ENCODE measurements around the gene ZGPAT. TPM values are rescaled to one million over a fixed set of nuclear protein-coding genes. Genes with fewer than 3 reads are reported as not detected.

Gene ZGPAT
- total and polyA plus RNA-seq, 2 donors (not counting 1 experiment from before 2014, with no cell fraction given): 46.1 to 62.1 TPM

DNA sequence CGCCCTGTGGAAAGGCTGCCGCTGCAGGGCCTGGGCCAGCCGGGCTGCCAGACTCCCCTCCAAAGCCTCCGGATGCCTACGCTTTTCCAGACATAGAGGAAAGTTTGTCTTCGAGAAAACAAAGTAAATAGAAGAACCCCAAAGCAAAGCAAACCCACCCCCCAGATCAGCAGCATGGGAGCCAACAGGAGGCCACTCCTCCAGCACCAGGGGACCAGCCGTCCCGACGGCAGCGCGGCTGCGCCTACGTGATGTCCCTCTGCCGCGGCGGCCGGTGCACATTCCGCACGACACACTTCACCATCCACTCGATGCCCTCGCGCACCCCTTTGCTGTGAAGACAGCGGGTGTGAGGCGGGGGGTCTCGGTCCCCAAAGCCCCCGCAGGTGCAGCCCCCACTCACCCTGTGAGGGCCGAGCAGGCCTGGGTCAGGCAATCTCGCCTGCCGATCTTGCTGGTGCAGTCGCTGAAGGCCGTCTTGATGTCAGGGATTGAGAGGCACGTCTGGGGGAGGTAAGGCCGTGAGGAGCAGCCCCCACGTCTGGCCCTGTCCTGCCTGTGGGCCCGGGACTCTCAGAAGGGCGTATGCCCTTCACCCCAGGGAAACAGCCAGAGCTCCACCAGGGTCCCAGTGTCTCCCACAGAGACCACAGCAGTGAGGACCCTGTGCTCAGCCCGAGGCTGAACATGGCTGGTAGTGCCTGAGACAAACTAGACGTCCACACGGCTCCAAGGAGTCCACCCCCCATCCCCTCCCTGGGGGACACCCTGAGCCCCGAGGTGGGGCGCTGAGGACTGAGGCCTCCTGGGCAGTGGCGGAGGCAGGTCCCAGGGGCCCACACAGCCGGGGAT lies 7.4 kb upstream of the ZGPAT start:
- H3K4me1 Mint-ChIP-seq: peaks cover 16% of the 10 kb centered on the region
- H3K9me3 ChIP-seq (ENCODE audit: control extremely low read depth in 1 of 3, control insufficient read depth in 2 of 3, insufficient read depth in 1 of 3, low read length in 2 of 3): no peaks in the 10 kb centered on the region
- no peaks in the 10 kb centered on the region for H3K27me3 Mint-ChIP-seq
- ATAC-seq (ENCODE audit: low read depth) (no peak), DNase-seq (peak; percentile 10)
- 98% methylated on average over 36 of the region's 43 CpGs for WGBS (ENCODE audit: insufficient coverage)
- peaks cover 99% of the 10 kb centered on the region for H4K20me1 ChIP-seq (ENCODE audit: control insufficient read depth, insufficient read depth, low read length, poor library complexity, severe bottlenecking)
- H3K4me2 ChIP-seq (replicated peaks; ENCODE audit: low read depth, low read length, poor library complexity, severe bottlenecking): no peak overlapping the region
- intact Hi-C loops (cut with micrococcal nuclease): no loop called here
- no peak overlapping the region for H3K27ac Mint-ChIP-seq
- no peak overlapping the region for H3K4me3 Mint-ChIP-seq
- H3K36me3 ChIP-seq (replicated peaks in 1 of 2; ENCODE audit: control extremely low read depth in 1 of 2, control insufficient read depth in 1 of 2, extremely low read depth in 1 of 2, insufficient read depth in 2 of 2, low read length in 1 of 2): peaks cover 0 to 16% of the 10 kb centered on the region in 2 experiments
- CTCF ChIA-PET: no interaction called here
- H3K4me3 ChIP-seq (ENCODE audit: control extremely low read depth in 1 of 5, extremely low read depth in 1 of 5, insufficient read depth in 1 of 5, low read depth in 2 of 5, low read length in 4 of 5): no peak overlapping the region
- peaks cover 0 to 3% (median 0%) of the 10 kb centered on the region in 4 experiments for H3K27me3 ChIP-seq (replicated peaks in 1 of 4; ENCODE audit: control extremely low read depth in 1 of 4, control insufficient read depth in 3 of 4, insufficient read depth in 4 of 4, low read length in 3 of 4)
- no peak overlapping the region for H3K9ac ChIP-seq (ENCODE audit: low read length)
- H3K9me3 Mint-ChIP-seq (ENCODE audit: insufficient read depth): no peaks in the 10 kb centered on the region
- H3K4me1 ChIP-seq (ENCODE audit: control insufficient read depth in 2 of 2, insufficient read depth in 2 of 2, low read length in 2 of 2): peaks cover 18% of the 10 kb centered on the region in 2 donors
- POLR2A ChIA-PET: no interaction called here
- TF ChIP-seq, protein P1, sequence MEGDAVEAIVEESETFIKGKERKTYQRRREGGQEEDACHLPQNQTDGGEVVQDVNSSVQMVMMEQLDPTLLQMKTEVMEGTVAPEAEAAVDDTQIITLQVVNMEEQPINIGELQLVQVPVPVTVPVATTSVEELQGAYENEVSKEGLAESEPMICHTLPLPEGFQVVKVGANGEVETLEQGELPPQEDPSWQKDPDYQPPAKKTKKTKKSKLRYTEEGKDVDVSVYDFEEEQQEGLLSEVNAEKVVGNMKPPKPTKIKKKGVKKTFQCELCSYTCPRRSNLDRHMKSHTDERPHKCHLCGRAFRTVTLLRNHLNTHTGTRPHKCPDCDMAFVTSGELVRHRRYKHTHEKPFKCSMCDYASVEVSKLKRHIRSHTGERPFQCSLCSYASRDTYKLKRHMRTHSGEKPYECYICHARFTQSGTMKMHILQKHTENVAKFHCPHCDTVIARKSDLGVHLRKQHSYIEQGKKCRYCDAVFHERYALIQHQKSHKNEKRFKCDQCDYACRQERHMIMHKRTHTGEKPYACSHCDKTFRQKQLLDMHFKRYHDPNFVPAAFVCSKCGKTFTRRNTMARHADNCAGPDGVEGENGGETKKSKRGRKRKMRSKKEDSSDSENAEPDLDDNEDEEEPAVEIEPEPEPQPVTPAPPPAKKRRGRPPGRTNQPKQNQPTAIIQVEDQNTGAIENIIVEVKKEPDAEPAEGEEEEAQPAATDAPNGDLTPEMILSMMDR (IDR thresholded peaks at IDR 0.05): no peak
- TF ChIP-seq EZH2 (IDR thresholded peaks at IDR 0.05; ENCODE audit: borderline replicate concordance, insufficient read depth, low read depth, low read length, poor library complexity, severe bottlenecking): no peak
- H3K79me2 ChIP-seq (ENCODE audit: control insufficient read depth, insufficient read depth, low read length): peaks cover 80% of the 10 kb centered on the region
- no peak overlapping the region for H2AFZ ChIP-seq (ENCODE audit: insufficient read depth, low read depth, low read length, poor library complexity, severe bottlenecking)
- H3K27ac ChIP-seq (ENCODE audit: low read length in 2 of 2): no peak overlapping the region

DNA sequence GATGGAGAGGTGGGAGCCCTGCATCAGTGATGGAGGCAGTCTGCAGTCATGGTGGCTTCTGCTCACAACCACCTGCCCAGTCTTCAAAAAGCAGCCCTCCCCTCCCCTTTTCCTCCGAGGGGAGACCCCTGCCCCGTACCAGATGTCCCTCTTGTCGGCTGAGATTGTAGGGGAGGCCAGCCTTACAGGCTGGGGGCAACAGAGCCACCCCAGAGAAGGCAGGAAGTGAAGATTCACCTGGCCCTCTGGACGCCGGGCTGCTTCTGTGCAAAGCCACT lies 6.8 kb upstream of the ZGPAT start:
- peaks cover 17 to 18% of the 10 kb centered on the region in 2 donors for H3K4me1 ChIP-seq (ENCODE audit: control insufficient read depth in 2 of 2, insufficient read depth in 2 of 2, low read length in 2 of 2)
- ChIA-PET POLR2A (no interaction called here), CTCF (no interaction called here)
- DNase-seq (no peak), ATAC-seq (ENCODE audit: low read depth) (no peak)
- peaks cover 0 to 21% of the 10 kb centered on the region in 2 experiments for H3K36me3 ChIP-seq (replicated peaks in 1 of 2; ENCODE audit: control extremely low read depth in 1 of 2, control insufficient read depth in 1 of 2, extremely low read depth in 1 of 2, insufficient read depth in 2 of 2, low read length in 1 of 2)
- no peak overlapping the region for H2AFZ ChIP-seq (ENCODE audit: insufficient read depth, low read depth, low read length, poor library complexity, severe bottlenecking)
- peaks cover 86% of the 10 kb centered on the region for H3K79me2 ChIP-seq (ENCODE audit: control insufficient read depth, insufficient read depth, low read length)
- peaks cover 0 to 3% (median 0%) of the 10 kb centered on the region in 4 experiments for H3K27me3 ChIP-seq (replicated peaks in 1 of 4; ENCODE audit: control extremely low read depth in 1 of 4, control insufficient read depth in 3 of 4, insufficient read depth in 4 of 4, low read length in 3 of 4)
- no peaks in the 10 kb centered on the region for H3K9me3 ChIP-seq (ENCODE audit: control extremely low read depth in 1 of 3, control insufficient read depth in 2 of 3, insufficient read depth in 1 of 3, low read length in 2 of 3)
- H3K27me3 Mint-ChIP-seq: no peaks in the 10 kb centered on the region
- no peaks in the 10 kb centered on the region for H3K9me3 Mint-ChIP-seq (ENCODE audit: insufficient read depth)
- no peak overlapping the region for H3K27ac ChIP-seq (ENCODE audit: low read length in 2 of 2)
- no peak overlapping the region for H3K4me2 ChIP-seq (replicated peaks; ENCODE audit: low read depth, low read length, poor library complexity, severe bottlenecking)
- 84% methylated on average over 5 of the region's 5 CpGs for WGBS (ENCODE audit: insufficient coverage)
- H3K27ac Mint-ChIP-seq: no peak overlapping the region
- H3K4me3 ChIP-seq (ENCODE audit: control extremely low read depth in 1 of 5, extremely low read depth in 1 of 5, insufficient read depth in 1 of 5, low read depth in 2 of 5, low read length in 4 of 5): no peak overlapping the region
- TF ChIP-seq, protein P1 (IDR thresholded peaks at IDR 0.05): no peak
- no peak for TF ChIP-seq EZH2 (IDR thresholded peaks at IDR 0.05; ENCODE audit: borderline replicate concordance, insufficient read depth, low read depth, low read length, poor library complexity, severe bottlenecking)
- no peak overlapping the region for H3K4me3 Mint-ChIP-seq
- intact Hi-C loops (cut with micrococcal nuclease): no loop called here
- H3K9ac ChIP-seq (ENCODE audit: low read length): no peak overlapping the region
- H4K20me1 ChIP-seq (ENCODE audit: control insufficient read depth, insufficient read depth, low read length, poor library complexity, severe bottlenecking): peaks cover 99% of the 10 kb centered on the region
- H3K4me1 Mint-ChIP-seq: peaks cover 16% of the 10 kb centered on the region
